Activated CD8-positive, alpha-beta T cell treated with anti-CD3 and anti-CD28 coated beads for 36 hours (primary cell): ENCODE data around the gene BMPR1A. TPM values are rescaled to one million over a fixed set of nuclear protein-coding genes. Genes with fewer than 3 reads are reported as not detected.

Experiments
- ATAC-seq: fragments of 200-7000 bp; cut with Tn5 transposase; one replicate; pipeline ENCODE4 v1.10.0; 2021; ENCODE audit warnings: mild to moderate bottlenecking, moderate library complexity
- CTCF ChIA-PET: fragments of 350-600 bp; sonication (Branson Sonifier 250); formaldehyde crosslinking; loops from one replicate; lab custom pipeline; 2021; ENCODE audit warnings: antibody characterized with exemption; lab: Charles Lee
- POLR2A ChIA-PET: fragments of 350-600 bp; sonication (Branson Sonifier 250); formaldehyde crosslinking; loops from one replicate; lab custom pipeline; 2021; ENCODE audit warnings: antibody characterized with exemption; lab: Charles Lee
- DNase-seq: peaks from one replicate; pipeline ENCODE4 v3.0.0-alpha.2; 2020
- H3K27ac Mint-ChIP-seq: one replicate; pipeline ENCODE4 v1.8.0; 2021; ENCODE audit warnings: mild to moderate bottlenecking, mixed read lengths
- H3K27me3 Mint-ChIP-seq: one replicate; pipeline ENCODE4 v1.8.0; 2021; ENCODE audit warnings: mixed read lengths
- H3K36me3 Mint-ChIP-seq: one replicate; pipeline ENCODE4 v1.8.0; 2021; ENCODE audit warnings: low read depth, mixed read lengths
- H3K4me1 Mint-ChIP-seq: one replicate; pipeline ENCODE4 v1.8.0; 2021; ENCODE audit warnings: low read depth, mixed read lengths
- H3K4me3 Mint-ChIP-seq: one replicate; pipeline ENCODE4 v1.8.0; 2021; ENCODE audit warnings: mild to moderate bottlenecking, moderate library complexity, mixed read lengths
- H3K9me3 Mint-ChIP-seq: one replicate; pipeline ENCODE4 v1.8.0; 2021; ENCODE audit warnings: mixed read lengths
- intact Hi-C: fragments of 100-400 bp; cut with micrococcal nuclease; formaldehyde crosslinking; loops from one replicate; pipeline ENCODE4 v1.10.0; 2022
- total RNA-seq, 2 experiments: library from RNA; stranded (reverse); gene quantifications; one replicate each; pipeline ENCODE4 v1.2.3, GENCODE V29; 2021
- TF ChIP-seq, protein P1 (sequence below): fragments of 200-600 bp; IDR thresholded peaks from one replicate; pipeline ENCODE4 v1.8.0; 2022; ENCODE audit warnings: antibody characterized with exemption, mild to moderate bottlenecking

Gene BMPR1A
- total RNA-seq, 2 experiments from 2014 or later, result 6.6 to 6.9 TPM

GRCh38 chr10:86962981-86963310 is 206.5 kb downstream of the BMPR1A start:
- DNase-seq (no peak), ATAC-seq (no peak)
- no peaks in the 10 kb centered on the region for H3K9me3 Mint-ChIP-seq
- H3K27me3 Mint-ChIP-seq, result no peaks in the 10 kb centered on the region
- H3K27ac Mint-ChIP-seq, result no peak overlapping the region
- H3K4me3 Mint-ChIP-seq, result no peak overlapping the region
- no peaks in the 10 kb centered on the region for H3K36me3 Mint-ChIP-seq
- POLR2A ChIA-PET, result interaction anchor here (1.1 kb wide), 1 partner anchor 8 kb away, joined by 4 read pairs; no protein-coding TSS in a partner anchor
- H3K4me1 Mint-ChIP-seq, result peaks cover 17% of the 10 kb centered on the region
- CTCF ChIA-PET, result no interaction called here
- intact Hi-C loops, result no loop called here
- TF ChIP-seq, protein P1, sequence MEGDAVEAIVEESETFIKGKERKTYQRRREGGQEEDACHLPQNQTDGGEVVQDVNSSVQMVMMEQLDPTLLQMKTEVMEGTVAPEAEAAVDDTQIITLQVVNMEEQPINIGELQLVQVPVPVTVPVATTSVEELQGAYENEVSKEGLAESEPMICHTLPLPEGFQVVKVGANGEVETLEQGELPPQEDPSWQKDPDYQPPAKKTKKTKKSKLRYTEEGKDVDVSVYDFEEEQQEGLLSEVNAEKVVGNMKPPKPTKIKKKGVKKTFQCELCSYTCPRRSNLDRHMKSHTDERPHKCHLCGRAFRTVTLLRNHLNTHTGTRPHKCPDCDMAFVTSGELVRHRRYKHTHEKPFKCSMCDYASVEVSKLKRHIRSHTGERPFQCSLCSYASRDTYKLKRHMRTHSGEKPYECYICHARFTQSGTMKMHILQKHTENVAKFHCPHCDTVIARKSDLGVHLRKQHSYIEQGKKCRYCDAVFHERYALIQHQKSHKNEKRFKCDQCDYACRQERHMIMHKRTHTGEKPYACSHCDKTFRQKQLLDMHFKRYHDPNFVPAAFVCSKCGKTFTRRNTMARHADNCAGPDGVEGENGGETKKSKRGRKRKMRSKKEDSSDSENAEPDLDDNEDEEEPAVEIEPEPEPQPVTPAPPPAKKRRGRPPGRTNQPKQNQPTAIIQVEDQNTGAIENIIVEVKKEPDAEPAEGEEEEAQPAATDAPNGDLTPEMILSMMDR, result no peak

- TF ChIP-seq, protein P1, result no peak
- ChIA-PET POLR2A (no interaction called here), CTCF (no interaction called here)
- H3K27ac Mint-ChIP-seq, result no peak overlapping the region
- no peaks in the 10 kb centered on the region for H3K36me3 Mint-ChIP-seq
- intact Hi-C loops, result no loop called here
- H3K4me1 Mint-ChIP-seq, result peaks cover 17% of the 10 kb centered on the region
- DNase-seq, result no peak
- no peaks in the 10 kb centered on the region for H3K9me3 Mint-ChIP-seq
- H3K27me3 Mint-ChIP-seq, result no peaks in the 10 kb centered on the region
- no peak for ATAC-seq
- H3K4me3 Mint-ChIP-seq, result no peak overlapping the region
These were observed 207.0 kb downstream of the BMPR1A start for GRCh38 chr10:86963341-86963919.

DNA sequence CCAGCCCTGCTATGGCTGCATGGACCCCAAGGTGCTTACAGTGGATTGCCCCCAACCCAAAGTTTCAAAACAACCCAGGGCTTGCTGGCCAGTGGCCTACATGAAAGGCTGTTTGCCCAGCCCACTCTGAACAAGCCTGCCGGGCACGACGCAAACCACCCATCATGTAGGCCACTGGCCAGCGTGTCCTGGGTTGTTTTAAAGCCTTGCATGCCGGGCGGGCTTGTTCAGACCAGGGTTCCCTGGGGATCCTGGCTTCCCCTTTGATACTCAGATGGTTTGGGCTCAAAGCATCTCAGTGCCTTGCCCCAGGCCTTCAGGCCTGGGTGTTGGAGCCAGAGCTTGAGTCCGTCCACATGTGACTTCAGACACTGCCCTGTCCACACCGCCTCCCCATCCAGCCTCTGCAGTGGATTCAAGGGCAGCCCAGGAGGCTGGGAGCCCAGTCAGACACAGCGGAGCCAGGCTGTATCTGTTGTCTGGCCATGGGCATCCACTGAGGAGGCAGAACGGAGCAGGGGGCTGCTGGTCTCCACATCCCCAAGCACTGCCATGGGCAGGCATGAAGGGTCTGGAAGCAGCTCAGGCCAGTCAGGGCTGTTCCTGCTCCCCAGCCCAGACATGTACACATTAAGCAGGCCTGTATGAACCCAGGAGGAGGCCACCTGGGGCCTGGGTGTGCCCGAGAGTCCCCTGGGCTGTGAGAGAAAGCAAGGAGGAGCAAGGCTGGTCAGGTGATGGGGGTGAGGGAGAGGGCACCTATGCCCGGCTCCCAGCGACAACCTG is 207.8 kb downstream of the BMPR1A start:
- H3K4me3 Mint-ChIP-seq, result no peak overlapping the region
- no peak for ATAC-seq
- no peaks in the 10 kb centered on the region for H3K27me3 Mint-ChIP-seq
- CTCF ChIA-PET, result interaction anchor here (7.1 kb wide), 1 partner anchor 26 kb away, joined by 45 read pairs; no protein-coding TSS in a partner anchor
- TF ChIP-seq, protein P1, result no peak
- no peaks in the 10 kb centered on the region for H3K9me3 Mint-ChIP-seq
- intact Hi-C loops, result no loop called here
- POLR2A ChIA-PET, result no interaction called here
- DNase-seq, result no peak
- H3K27ac Mint-ChIP-seq, result no peak overlapping the region
- peaks cover 17% of the 10 kb centered on the region for H3K4me1 Mint-ChIP-seq
- H3K36me3 Mint-ChIP-seq, result no peaks in the 10 kb centered on the region

- Mint-ChIP-seq H3K4me1 (peaks cover 17% of the 10 kb centered on the region), H3K4me3 (no peak overlapping the region), H3K9me3 (no peaks in the 10 kb centered on the region), H3K36me3 (no peaks in the 10 kb centered on the region), H3K27ac (no peak overlapping the region), H3K27me3 (no peaks in the 10 kb centered on the region)
- ATAC-seq, result no peak
- ChIA-PET CTCF (interaction anchor here (2.2 to 7.1 kb wide), 2 partner anchors 18 to 26 kb away, joined by 10 to 45 read pairs; no protein-coding TSS in a partner anchor), POLR2A (no interaction called here)
- DNase-seq, result no peak
- intact Hi-C loops, result no loop called here
- TF ChIP-seq, protein P1, result no peak
These were observed 208.4 kb downstream of the BMPR1A start for GRCh38 chr10:86964847-86965190.
